ENCODE results near the gene IFI44. TPM values are rescaled to one million over a fixed set of nuclear protein-coding genes. Genes with fewer than 3 reads are reported as not detected.

IFI44 gene
- total and polyA plus RNA-seq, 2 of the 13 experiments (the other 11 are each of a cell fraction or from before 2014, with no cell fraction given): not detected

DNA sequence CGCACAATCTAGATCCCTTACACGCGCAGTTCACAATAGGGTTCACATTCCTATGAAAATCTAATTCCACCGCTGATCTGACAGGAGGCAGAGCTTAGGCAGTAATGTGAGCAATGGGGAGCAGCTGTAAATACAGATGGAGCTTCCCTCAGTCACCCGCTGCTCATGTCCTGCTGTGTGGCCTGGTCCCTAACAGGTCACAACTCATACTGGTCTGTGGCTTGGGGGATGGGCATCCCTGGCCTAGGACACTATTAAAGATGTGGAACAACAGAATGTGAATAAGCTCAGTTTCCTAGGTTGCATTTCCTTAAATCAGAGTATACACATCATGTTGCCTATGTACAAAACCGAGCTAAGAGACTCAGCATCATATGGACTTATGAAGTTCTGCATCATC, 16.2 kb downstream of the IFI44 start:
- intact Hi-C loops (cut with micrococcal nuclease; ENCODE audit: unreplicated experiment) (no loop called here), in situ Hi-C loops (cut with HindIII; ENCODE audit: extremely low pct_ligation_motif_present, low pct_unique_long_range_greater_than_20kb) (no loop called here)
- no TSS peak for BruUV-seq (replicated peaks)
- no peak overlapping the region for H3K27ac ChIP-seq (ENCODE audit: extremely low read length, insufficient read depth, low read length)
- no peak overlapping the region for H2AFZ ChIP-seq (ENCODE audit: low read length)
- POLR2A ChIA-PET: no interaction called here
- whole genome bisulfite sequencing (ENCODE audit: low lambda C conversion rate): 61% methylated on average over 6 of the region's 6 CpGs
- H3K4me1 ChIP-seq (ENCODE audit: insufficient read depth, low read length): no peaks in the 10 kb centered on the region
- no peak for DNase-seq (ENCODE audit: low spot score)
- no peaks in the 10 kb centered on the region for H3K79me2 ChIP-seq (ENCODE audit: insufficient read depth, low read length)
- no peak for ATAC-seq
- no peaks in the 10 kb centered on the region for H4K20me1 ChIP-seq (ENCODE audit: insufficient read depth, low read length)
- H3K27me3 ChIP-seq (ENCODE audit: control insufficient read depth in 1 of 2, insufficient read depth in 2 of 2, low read length in 2 of 2): no peaks in the 10 kb centered on the region
- FAIRE-seq: no peak
- no peaks in the 10 kb centered on the region for H3K36me3 ChIP-seq (replicated peaks in 1 of 2; ENCODE audit: control insufficient read depth in 1 of 2, insufficient read depth in 2 of 2, low read length in 2 of 2)
- no peaks in the 10 kb centered on the region for H3K9me3 ChIP-seq (ENCODE audit: low read length)
- no peak overlapping the region for H3K4me2 ChIP-seq (ENCODE audit: low read depth, low read length)
- H3K9ac ChIP-seq (ENCODE audit: insufficient read depth, low read depth, low read length): no peak overlapping the region
- CTCF ChIA-PET (ENCODE audit: low intra/inter-chr PET ratio, low total read pairs): no interaction called here
- no peak overlapping the region for H3K4me3 ChIP-seq (replicated peaks in 1 of 3; ENCODE audit: insufficient read depth in 1 of 3, low read depth in 2 of 3, low read length in 3 of 3)
- TF ChIP-seq RBM39 (IDR thresholded peaks at IDR 0.05; ENCODE audit: low read depth, low read length, poor library complexity, severe bottlenecking) (no peak), KAT7 (CRISPR knock-in tag; IDR thresholded peaks at IDR 0.05; ENCODE audit: borderline replicate concordance) (no peak), ZNF576 (CRISPR knock-in tag; IDR thresholded peaks at IDR 0.05) (no peak), ZNF546 (CRISPR knock-in tag; conservative IDR thresholded peaks at IDR 0.05) (no peak), ZNF773 (CRISPR knock-in tag; IDR thresholded peaks at IDR 0.05; ENCODE audit: borderline replicate concordance) (no peak), MIER2 (CRISPR knock-in tag; IDR thresholded peaks at IDR 0.05) (no peak), ZKSCAN5 (CRISPR knock-in tag; IDR thresholded peaks at IDR 0.05) (no peak), ZNF354B (CRISPR knock-in tag; IDR thresholded peaks at IDR 0.05) (no peak), PRMT3 (CRISPR knock-in tag; IDR thresholded peaks at IDR 0.05; ENCODE audit: borderline replicate concordance, low read depth) (no peak), TGIF2 (CRISPR knock-in tag; IDR thresholded peaks at IDR 0.05) (no peak), ISL2 (CRISPR knock-in tag; IDR thresholded peaks at IDR 0.05) (no peak), MEIS2 (CRISPR knock-in tag; IDR thresholded peaks at IDR 0.05) (no peak), PTBP1 (IDR thresholded peaks at IDR 0.05; ENCODE audit: low read depth, low read length, poor library complexity, severe bottlenecking) (no peak), GATAD1 (CRISPR knock-in tag; IDR thresholded peaks at IDR 0.05) (no peak), ZNF496 (CRISPR knock-in tag; IDR thresholded peaks at IDR 0.05; ENCODE audit: insufficient replicate concordance) (no peak)
- TF ChIP-seq, protein P1, sequence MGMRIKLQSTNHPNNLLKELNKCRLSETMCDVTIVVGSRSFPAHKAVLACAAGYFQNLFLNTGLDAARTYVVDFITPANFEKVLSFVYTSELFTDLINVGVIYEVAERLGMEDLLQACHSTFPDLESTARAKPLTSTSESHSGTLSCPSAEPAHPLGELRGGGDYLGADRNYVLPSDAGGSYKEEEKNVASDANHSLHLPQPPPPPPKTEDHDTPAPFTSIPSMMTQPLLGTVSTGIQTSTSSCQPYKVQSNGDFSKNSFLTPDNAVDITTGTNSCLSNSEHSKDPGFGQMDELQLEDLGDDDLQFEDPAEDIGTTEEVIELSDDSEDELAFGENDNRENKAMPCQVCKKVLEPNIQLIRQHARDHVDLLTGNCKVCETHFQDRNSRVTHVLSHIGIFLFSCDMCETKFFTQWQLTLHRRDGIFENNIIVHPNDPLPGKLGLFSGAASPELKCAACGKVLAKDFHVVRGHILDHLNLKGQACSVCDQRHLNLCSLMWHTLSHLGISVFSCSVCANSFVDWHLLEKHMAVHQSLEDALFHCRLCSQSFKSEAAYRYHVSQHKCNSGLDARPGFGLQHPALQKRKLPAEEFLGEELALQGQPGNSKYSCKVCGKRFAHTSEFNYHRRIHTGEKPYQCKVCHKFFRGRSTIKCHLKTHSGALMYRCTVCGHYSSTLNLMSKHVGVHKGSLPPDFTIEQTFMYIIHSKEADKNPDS (CRISPR knock-in tag; IDR thresholded peaks at IDR 0.05): no peak
- TF ChIP-seq, protein P2, sequence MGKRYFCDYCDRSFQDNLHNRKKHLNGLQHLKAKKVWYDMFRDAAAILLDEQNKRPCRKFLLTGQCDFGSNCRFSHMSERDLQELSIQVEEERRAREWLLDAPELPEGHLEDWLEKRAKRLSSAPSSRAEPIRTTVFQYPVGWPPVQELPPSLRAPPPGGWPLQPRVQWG (CRISPR knock-in tag; IDR thresholded peaks at IDR 0.05; ENCODE audit: borderline replicate concordance, low read depth): no peak

Data from HepG2 (cell line).